Nephron (organoid): ENCODE data around the gene HFE.
"Not testable (repeated sequence)": the region's sequence is repeated elsewhere in the genome, so short reads cannot be mapped to it uniquely, and the experiment has no call there.

Experiments used
- H3K27ac Mint-ChIP-seq, 3 experiments: 2 replicates each; pipeline ENCODE4 v1.8.0; 2020; ENCODE audit warnings: mixed read lengths in 3 of 3, mild to moderate bottlenecking in 2 of 3, moderate library complexity in 1 of 3
- H3K27me3 Mint-ChIP-seq: 2 replicates; pipeline ENCODE4 v1.8.0; 2021; ENCODE audit warnings: low read depth, mild to moderate bottlenecking, moderate library complexity, mixed read lengths
- H3K36me3 Mint-ChIP-seq: 2 replicates; pipeline ENCODE4 v1.8.0; 2020; ENCODE audit warnings: low read depth, mixed read lengths
- H3K4me1 Mint-ChIP-seq: 2 replicates; pipeline ENCODE4 v1.8.0; 2020; ENCODE audit warnings: mixed read lengths
- H3K4me3 Mint-ChIP-seq, 3 experiments: 2 replicates each; pipeline ENCODE4 v1.8.0; 2020; ENCODE audit warnings: mild to moderate bottlenecking in 3 of 3, mixed read lengths in 3 of 3, moderate library complexity in 2 of 3
- H3K9me3 Mint-ChIP-seq: 2 replicates; pipeline ENCODE4 v1.8.0; 2020; ENCODE audit warnings: mixed read lengths
- CTCF ChIP-seq, 3 experiments: fragments of 200-600 bp; sonication (generic); IDR thresholded peaks; one replicate each; pipeline ENCODE4 v1.5.0; 2021; ENCODE audit warnings: antibody characterized with exemption in 3 of 3; ENCODE audit not compliant: unreplicated experiment in 3 of 3

Gene HFE

GRCh38 chr6:26045065-26045927, 41.9 kb upstream of the HFE start:
- Mint-ChIP-seq H3K4me3 (peak overlapping the region; percentile 79 to 89 (median 87)), H3K36me3 (no peaks in the 10 kb centered on the region), H3K4me1 (peaks cover 17% of the 10 kb centered on the region), H3K27ac (peak overlapping the region; percentile 96 to 99 (median 97)), H3K27me3 (no peaks in the 10 kb centered on the region), H3K9me3 (peaks cover 2% of the 10 kb centered on the region)
- no peak for TF ChIP-seq CTCF (IDR thresholded peaks at IDR 0.05; ENCODE audit: unreplicated experiment in 3 of 3)

- peaks cover 2% of the 10 kb centered on the region for H3K9me3 Mint-ChIP-seq
- no peak for TF ChIP-seq CTCF (IDR thresholded peaks at IDR 0.05; ENCODE audit: unreplicated experiment in 3 of 3)
- H3K36me3 Mint-ChIP-seq, result no peaks in the 10 kb centered on the region
- H3K4me3 Mint-ChIP-seq, result peak overlapping the region; percentile 79 to 89 (median 87)
- H3K27me3 Mint-ChIP-seq, result no peaks in the 10 kb centered on the region
- peak overlapping the region; percentile 96 to 99 (median 97) for H3K27ac Mint-ChIP-seq
- H3K4me1 Mint-ChIP-seq, result peaks cover 17% of the 10 kb centered on the region
Observed at GRCh38 chr6:26045928-26046368, 41.3 kb upstream of the HFE start.

GRCh38 chr6:26047329-26047728, 39.9 kb upstream of the HFE start:
- Mint-ChIP-seq H3K4me1 (peaks cover 17% of the 10 kb centered on the region), H3K27ac (peak overlapping the region in 1 of 3 experiments; percentile 77)
- not testable (repeated sequence) for H3K9me3 Mint-ChIP-seq, H3K4me3 Mint-ChIP-seq, H3K27me3 Mint-ChIP-seq, H3K36me3 Mint-ChIP-seq

GRCh38 chr6:26048590-26048989, 38.6 kb upstream of the HFE start:
- no peaks in the 10 kb centered on the region for H3K36me3 Mint-ChIP-seq
- no peak overlapping the region for H3K4me3 Mint-ChIP-seq
- H3K27me3 Mint-ChIP-seq, result no peaks in the 10 kb centered on the region
- no peaks in the 10 kb centered on the region for H3K9me3 Mint-ChIP-seq
- H3K4me1 Mint-ChIP-seq, result peaks cover 12% of the 10 kb centered on the region
- TF ChIP-seq CTCF (IDR thresholded peaks at IDR 0.05; ENCODE audit: unreplicated experiment in 3 of 3), result no peak
- peak overlapping the region; percentile 58 to 77 (median 72) for H3K27ac Mint-ChIP-seq

GRCh38 chr6:26051665-26052310, 35.4 kb upstream of the HFE start:
- no peak for TF ChIP-seq CTCF (IDR thresholded peaks at IDR 0.05; ENCODE audit: unreplicated experiment in 3 of 3)
- H3K27ac Mint-ChIP-seq, result peak overlapping the region in 1 of 3 experiments; percentile 56
- no peaks in the 10 kb centered on the region for H3K36me3 Mint-ChIP-seq
- H3K4me3 Mint-ChIP-seq, result no peak overlapping the region
- no peaks in the 10 kb centered on the region for H3K9me3 Mint-ChIP-seq
- no peaks in the 10 kb centered on the region for H3K27me3 Mint-ChIP-seq
- H3K4me1 Mint-ChIP-seq, result peaks cover 16% of the 10 kb centered on the region

GRCh38 chr6:26052762-26053250, 34.4 kb upstream of the HFE start:
- Mint-ChIP-seq H3K4me3 (peak overlapping the region in 1 of 3 experiments; percentile 25), H3K27ac (peak overlapping the region in 1 of 3 experiments; percentile 99), H3K4me1 (peaks cover 16% of the 10 kb centered on the region)
- not testable (repeated sequence) for H3K27me3 Mint-ChIP-seq, H3K36me3 Mint-ChIP-seq, H3K9me3 Mint-ChIP-seq
